Activated CD8-positive, alpha-beta T cell treated with anti-CD3 and anti-CD28 coated beads, Interleukin-2, amount 10 ng/mL, durations not matched to agents 7 days and 5 days (primary cell): ENCODE measurements around the gene SEH1L. TPM values are rescaled to one million over a fixed set of nuclear protein-coding genes. Genes with fewer than 3 reads are reported as not detected.
A peak's percentile ranks its signal among the peaks of the same experiment; 100 is the strongest.
"Not testable (repeated sequence)": the region's sequence is repeated elsewhere in the genome, so short reads cannot be mapped to it uniquely, and the experiment has no call there.

Source experiments
- ATAC-seq: fragments of 150-1000 bp; cut with Tn5 transposase; one replicate; pipeline ENCODE4 v1.10.0; 2021; ENCODE audit warnings: moderate library complexity
- CTCF ChIA-PET: fragments of 350-600 bp; sonication (Branson Sonifier 250); formaldehyde crosslinking; loops from one replicate; lab custom pipeline; 2021; ENCODE audit warnings: antibody characterized with exemption; lab: Charles Lee
- POLR2A ChIA-PET: fragments of 350-600 bp; sonication (Branson Sonifier 250); formaldehyde crosslinking; loops from one replicate; lab custom pipeline; 2021; ENCODE audit warnings: antibody characterized with exemption; lab: Charles Lee
- DNase-seq: peaks from one replicate; pipeline ENCODE4 v3.0.0-alpha.2; 2020
- H3K27ac Mint-ChIP-seq: one replicate; pipeline ENCODE4 v1.8.0; 2021; ENCODE audit warnings: mild to moderate bottlenecking, mixed read lengths
- H3K27me3 Mint-ChIP-seq: one replicate; pipeline ENCODE4 v1.8.0; 2021; ENCODE audit warnings: low read depth, mixed read lengths
- H3K36me3 Mint-ChIP-seq: one replicate; pipeline ENCODE4 v1.8.0; 2021; ENCODE audit warnings: low read depth, mixed read lengths
- H3K4me1 Mint-ChIP-seq: one replicate; pipeline ENCODE4 v1.8.0; 2021; ENCODE audit warnings: low read depth, mixed read lengths
- H3K4me3 Mint-ChIP-seq: one replicate; pipeline ENCODE4 v1.8.0; 2021; ENCODE audit warnings: mild to moderate bottlenecking, mixed read lengths
- H3K9me3 Mint-ChIP-seq: one replicate; pipeline ENCODE4 v1.8.0; 2022; ENCODE audit warnings: mixed read lengths; ENCODE audit not compliant: insufficient read depth
- total RNA-seq, 2 experiments: library from RNA; stranded (reverse); gene quantifications; one replicate each; pipeline ENCODE4 v1.2.3, GENCODE V29; 2021

The SEH1L gene
- total RNA-seq, 2 experiments from 2014 or later: 58.6 to 62.3 TPM

DNA sequence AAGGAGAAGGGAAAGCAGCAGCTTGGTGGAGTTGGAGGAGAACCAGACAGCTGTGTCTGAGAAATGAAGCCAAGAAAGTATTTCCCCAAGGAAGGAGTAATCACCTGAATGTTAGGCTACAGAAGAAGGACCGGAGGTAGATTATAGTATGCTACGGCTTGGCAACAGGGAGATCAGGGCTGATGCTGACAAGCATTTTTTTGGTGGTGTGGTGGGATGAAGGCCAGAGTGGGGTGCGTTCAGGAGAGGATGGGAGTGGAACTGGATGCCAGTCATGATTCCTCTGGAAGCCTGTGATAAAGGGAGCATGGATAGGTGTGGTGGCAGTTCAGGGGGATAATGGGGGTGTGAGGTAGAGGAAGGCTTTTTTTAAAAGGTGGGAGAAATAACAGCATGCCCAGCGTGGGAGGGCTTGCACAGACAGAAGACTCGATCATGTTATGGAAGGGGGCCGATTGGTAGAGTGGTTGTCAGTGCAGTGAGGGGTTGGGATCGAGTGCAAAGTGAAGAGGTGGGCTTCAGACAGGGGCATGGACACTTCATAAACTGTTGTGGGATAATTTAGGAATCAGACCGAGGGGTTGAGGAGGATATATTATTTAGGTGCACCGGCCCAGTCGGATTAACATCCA is 49.0 kb downstream of the SEH1L start:
- H3K4me3 Mint-ChIP-seq: no peak overlapping the region
- POLR2A ChIA-PET: no interaction called here
- no peaks in the 10 kb centered on the region for H3K27me3 Mint-ChIP-seq
- peaks cover 15% of the 10 kb centered on the region for H3K4me1 Mint-ChIP-seq
- H3K9me3 Mint-ChIP-seq: no peaks in the 10 kb centered on the region
- DNase-seq (no peak), ATAC-seq (no peak)
- H3K36me3 Mint-ChIP-seq: peaks cover 13% of the 10 kb centered on the region
- no peak overlapping the region for H3K27ac Mint-ChIP-seq
- CTCF ChIA-PET: no interaction called here

DNA sequence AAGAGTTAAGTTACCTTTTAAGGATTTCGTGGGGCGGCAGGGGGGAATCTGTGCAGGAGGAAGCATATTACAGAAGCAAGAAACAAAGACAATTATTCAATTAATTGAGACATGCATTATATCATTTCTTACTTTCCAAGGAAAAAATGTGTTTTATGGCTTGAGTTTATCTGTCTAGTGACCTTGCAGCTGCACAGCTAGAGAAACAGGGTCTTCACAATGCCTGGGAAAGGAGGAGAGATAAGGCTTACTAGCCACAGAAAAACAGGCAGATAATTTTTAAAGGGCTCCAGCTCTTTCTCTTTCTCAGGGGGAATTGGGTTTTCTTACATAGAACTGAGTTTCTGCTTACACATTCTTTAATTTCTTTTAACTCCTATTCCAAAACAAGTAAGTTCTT is 49.5 kb downstream of the SEH1L start:
- H3K9me3 Mint-ChIP-seq, H3K4me3 Mint-ChIP-seq, H3K27ac Mint-ChIP-seq, H3K27me3 Mint-ChIP-seq, POLR2A ChIA-PET, ATAC-seq, DNase-seq: not testable (repeated sequence)
- H3K36me3 Mint-ChIP-seq: peaks cover 13% of the 10 kb centered on the region
- CTCF ChIA-PET: interaction anchor here (1.6 kb wide), 1 partner anchor 11 kb away, joined by 6 read pairs; no protein-coding TSS in a partner anchor
- peaks cover 15% of the 10 kb centered on the region for H3K4me1 Mint-ChIP-seq

DNA sequence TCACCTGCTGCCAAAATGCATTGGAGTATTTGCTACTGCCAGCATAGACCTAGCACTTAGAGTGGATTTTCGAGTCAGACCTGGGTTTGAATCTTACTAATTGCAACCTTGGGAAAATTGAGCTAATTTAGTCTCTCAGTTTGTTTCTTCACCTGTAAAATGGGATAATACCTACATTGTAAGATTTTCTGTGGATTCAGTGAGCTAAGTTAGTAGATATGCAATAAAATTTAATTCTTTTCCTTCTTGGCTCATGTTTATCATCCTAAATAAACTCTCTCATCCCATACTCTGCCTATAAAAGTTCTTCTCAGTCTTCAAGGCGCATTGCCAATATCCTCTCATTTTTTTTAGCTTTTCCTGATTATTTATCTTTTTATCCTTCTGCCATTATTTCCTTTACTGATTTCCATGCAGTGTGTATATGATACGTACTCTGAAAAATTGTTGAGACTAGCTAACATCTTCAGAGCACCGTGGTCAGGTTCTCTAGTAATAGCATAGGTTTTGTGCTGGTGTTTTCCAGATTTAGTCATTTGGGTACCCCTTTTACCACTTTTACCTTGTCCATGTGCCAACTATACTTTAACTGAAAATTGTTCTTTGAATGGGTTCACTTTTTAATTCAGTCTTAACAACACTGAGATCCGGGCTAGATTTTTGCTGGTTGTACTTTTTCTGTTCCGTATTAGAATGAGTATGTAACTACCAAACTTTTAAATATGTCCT is 50.7 kb downstream of the SEH1L start:
- no peak for DNase-seq
- Mint-ChIP-seq H3K27ac (no peak overlapping the region), H3K9me3 (no peaks in the 10 kb centered on the region), H3K27me3 (no peaks in the 10 kb centered on the region), H3K36me3 (peaks cover 9% of the 10 kb centered on the region), H3K4me3 (no peak overlapping the region), H3K4me1 (peaks cover 15% of the 10 kb centered on the region)
- CTCF ChIA-PET: interaction anchor here (0.9 to 1.6 kb wide), 4 partner anchors 10 to 607 kb away, joined by 3 to 6 read pairs (median 4); no protein-coding TSS in a partner anchor
- no peak for ATAC-seq
- POLR2A ChIA-PET: interaction anchor here (0.6 to 0.8 kb wide), 3 partner anchors 14 to 295 kb away, joined by 3 read pairs; partner anchors contain the start of gene PSMG2

DNA sequence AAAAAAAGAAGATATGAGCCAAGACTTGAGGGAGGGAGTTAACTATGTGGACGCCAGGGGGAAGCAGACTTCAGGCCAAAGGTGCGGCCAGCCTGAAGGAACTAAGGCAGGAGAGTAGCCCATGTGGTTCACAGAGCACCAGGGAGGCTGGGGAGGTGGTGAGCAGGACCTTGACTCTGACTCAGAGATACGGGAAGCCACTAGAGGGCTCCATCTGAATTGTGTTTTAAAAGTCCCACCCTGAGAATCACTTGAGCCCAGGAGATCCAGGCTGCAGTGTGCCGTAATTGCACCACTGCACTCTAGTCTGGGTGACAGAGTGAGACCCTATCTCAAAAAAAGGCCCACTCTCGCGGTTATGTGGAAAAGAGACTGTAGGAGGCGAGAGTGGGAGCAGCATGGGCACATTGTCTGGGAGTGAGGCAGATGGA is 55.7 kb downstream of the SEH1L start:
- Mint-ChIP-seq H3K4me1 (peaks cover 21% of the 10 kb centered on the region), H3K9me3 (no peaks in the 10 kb centered on the region), H3K4me3 (no peak overlapping the region), H3K27ac (no peak overlapping the region), H3K36me3 (peaks cover 29% of the 10 kb centered on the region), H3K27me3 (no peaks in the 10 kb centered on the region)
- ChIA-PET POLR2A (no interaction called here), CTCF (interaction anchor here (0.6 kb wide), 1 partner anchor 29 kb away, joined by 3 read pairs; no protein-coding TSS in a partner anchor)
- ATAC-seq (peak; percentile 67), DNase-seq (peak; percentile 29)

DNA sequence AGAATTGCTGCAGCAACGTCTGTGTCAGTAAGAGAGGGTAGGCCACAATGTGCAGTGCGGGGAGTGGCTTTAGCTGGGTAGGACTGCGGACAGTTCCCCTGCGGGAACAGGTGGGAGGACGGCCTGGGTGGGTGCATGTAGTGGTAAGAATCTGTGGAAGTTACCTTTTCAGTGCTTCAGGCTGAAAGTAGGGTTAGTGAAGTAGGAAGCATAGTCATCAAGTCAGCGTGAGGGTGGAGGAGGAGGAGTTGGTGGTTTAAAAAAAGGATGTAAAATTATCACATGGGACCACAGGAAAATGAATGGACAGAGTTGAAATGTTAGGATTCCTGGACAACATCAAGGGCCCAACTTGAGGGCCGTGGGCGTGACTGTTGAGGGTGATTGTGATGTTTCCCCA is 56.6 kb downstream of the SEH1L start:
- no peak overlapping the region for H3K4me3 Mint-ChIP-seq
- POLR2A ChIA-PET: interaction anchor here (0.8 to 1.8 kb wide), 2 partner anchors 12 to 14 kb away, joined by 3 to 11 read pairs; partner anchors contain the start of gene CEP192

DNA sequence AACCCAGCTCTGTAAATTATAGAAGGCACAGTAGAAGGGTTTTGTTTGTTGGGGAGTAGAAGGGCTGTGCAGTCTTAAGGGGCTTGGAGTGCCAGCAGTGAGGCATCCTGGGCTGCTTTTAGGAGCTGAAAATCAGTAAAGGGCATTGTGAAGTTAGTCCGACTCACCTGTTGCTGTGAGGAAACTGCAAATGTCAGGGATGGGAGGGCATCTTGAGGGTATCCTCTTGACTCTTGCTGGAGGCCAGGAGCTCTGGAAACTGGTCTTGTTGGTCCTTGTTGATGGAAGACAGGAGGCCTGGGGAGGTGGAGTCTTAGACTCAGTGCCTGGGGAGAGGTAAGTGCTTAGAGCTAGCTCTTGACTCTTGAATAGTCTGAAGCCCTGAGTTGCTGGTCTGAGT is 57.5 kb downstream of the SEH1L start:
- no peaks in the 10 kb centered on the region for H3K27me3 Mint-ChIP-seq
- H3K4me1 Mint-ChIP-seq: peaks cover 13% of the 10 kb centered on the region
- POLR2A ChIA-PET: interaction anchor here (0.8 to 1.8 kb wide), 2 partner anchors 12 to 15 kb away, joined by 3 to 11 read pairs; partner anchors contain the start of gene CEP192
- no peak overlapping the region for H3K4me3 Mint-ChIP-seq
- peaks cover 34% of the 10 kb centered on the region for H3K36me3 Mint-ChIP-seq
- no peak for DNase-seq
- ATAC-seq: no peak
- H3K27ac Mint-ChIP-seq: no peak overlapping the region
- no peaks in the 10 kb centered on the region for H3K9me3 Mint-ChIP-seq
- CTCF ChIA-PET: interaction anchor here (0.8 to 2.6 kb wide), 3 partner anchors 13 to 154 kb away, joined by 3 to 8 read pairs (median 3); no protein-coding TSS in a partner anchor

More for the DNA sequence above, 56.6 kb downstream of the SEH1L start:
- no peak for ATAC-seq
- Mint-ChIP-seq H3K27ac (no peak overlapping the region), H3K27me3 (no peaks in the 10 kb centered on the region), H3K9me3 (no peaks in the 10 kb centered on the region), H3K36me3 (peaks cover 35% of the 10 kb centered on the region), H3K4me1 (peaks cover 16% of the 10 kb centered on the region)
- DNase-seq: no peak
- CTCF ChIA-PET: no interaction called here

DNA sequence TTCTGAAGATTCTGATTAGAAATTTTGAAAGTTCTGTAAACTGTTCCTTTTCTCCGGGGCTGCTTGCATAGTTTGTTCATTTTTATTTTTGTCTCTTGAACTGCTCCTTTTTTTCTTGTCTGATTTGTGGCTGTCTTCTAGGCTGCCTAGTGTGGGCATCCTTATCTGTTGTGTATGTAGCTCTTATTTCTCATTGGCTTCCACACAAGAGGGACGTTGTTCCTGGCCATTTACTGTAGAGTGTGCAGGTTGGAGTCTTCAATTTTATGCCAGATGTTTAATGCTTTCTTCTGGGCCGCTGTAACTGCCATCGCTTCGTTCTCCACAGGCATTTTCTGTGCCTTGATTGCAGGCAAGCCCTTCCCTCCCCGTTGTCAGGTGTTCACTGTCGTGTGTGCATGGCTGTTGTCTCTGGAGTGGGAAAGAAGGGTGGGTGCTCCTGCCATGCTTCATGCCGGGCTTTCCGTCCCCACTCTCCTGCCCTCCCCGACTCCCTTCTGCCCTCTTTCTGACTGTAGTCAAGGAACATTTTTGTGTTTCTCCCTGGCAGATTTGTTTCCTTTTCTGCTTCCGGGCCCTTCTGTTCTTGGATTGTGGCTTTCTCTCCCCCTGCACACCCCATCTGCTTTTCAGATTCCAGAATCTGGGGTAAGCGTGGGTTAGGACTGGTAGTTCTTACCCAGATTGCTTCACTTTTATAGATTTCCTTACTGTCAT is 58.9 kb downstream of the SEH1L start:
- Mint-ChIP-seq H3K4me1 (peaks cover 11% of the 10 kb centered on the region), H3K9me3 (no peaks in the 10 kb centered on the region), H3K27me3 (no peaks in the 10 kb centered on the region), H3K27ac (no peak overlapping the region), H3K4me3 (no peak overlapping the region), H3K36me3 (peaks cover 37% of the 10 kb centered on the region)
- no peak for DNase-seq
- CTCF ChIA-PET: interaction anchor here (0.7 to 2.6 kb wide), 3 partner anchors 35 to 153 kb away, joined by 3 to 8 read pairs (median 3); no protein-coding TSS in a partner anchor
- ATAC-seq: no peak
- POLR2A ChIA-PET: interaction anchor here (0.6 kb wide), 1 partner anchor 32 kb away, joined by 3 read pairs; no protein-coding TSS in a partner anchor

DNA sequence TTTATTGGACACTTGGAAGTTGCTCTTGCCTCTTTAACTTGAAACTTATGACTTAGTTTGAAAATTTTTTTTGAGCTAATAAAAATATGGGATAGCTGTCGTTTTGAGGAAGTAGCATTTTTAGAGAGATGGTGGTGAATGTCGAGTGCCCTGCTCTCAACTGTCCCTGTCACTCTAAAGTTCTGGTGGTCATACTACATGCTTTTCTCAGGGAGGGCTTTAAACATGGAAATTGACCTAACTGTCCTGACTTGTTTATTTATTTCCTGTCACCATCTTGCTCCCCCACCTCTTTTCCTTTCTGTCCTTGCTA is 59.4 kb downstream of the SEH1L start:
- H3K4me3 Mint-ChIP-seq: no peak overlapping the region
- H3K4me1 Mint-ChIP-seq: peaks cover 11% of the 10 kb centered on the region
- H3K36me3 Mint-ChIP-seq: peaks cover 40% of the 10 kb centered on the region
- H3K27ac Mint-ChIP-seq: no peak overlapping the region
- CTCF ChIA-PET: interaction anchor here (0.7 to 2.6 kb wide), 3 partner anchors 36 to 152 kb away, joined by 3 to 8 read pairs (median 3); no protein-coding TSS in a partner anchor
- no peak for ATAC-seq
- POLR2A ChIA-PET: interaction anchor here (1.0 kb wide), 1 partner anchor 18 kb away, joined by 3 read pairs; no protein-coding TSS in a partner anchor
- no peak for DNase-seq
- H3K9me3 Mint-ChIP-seq: no peaks in the 10 kb centered on the region
- no peaks in the 10 kb centered on the region for H3K27me3 Mint-ChIP-seq

DNA sequence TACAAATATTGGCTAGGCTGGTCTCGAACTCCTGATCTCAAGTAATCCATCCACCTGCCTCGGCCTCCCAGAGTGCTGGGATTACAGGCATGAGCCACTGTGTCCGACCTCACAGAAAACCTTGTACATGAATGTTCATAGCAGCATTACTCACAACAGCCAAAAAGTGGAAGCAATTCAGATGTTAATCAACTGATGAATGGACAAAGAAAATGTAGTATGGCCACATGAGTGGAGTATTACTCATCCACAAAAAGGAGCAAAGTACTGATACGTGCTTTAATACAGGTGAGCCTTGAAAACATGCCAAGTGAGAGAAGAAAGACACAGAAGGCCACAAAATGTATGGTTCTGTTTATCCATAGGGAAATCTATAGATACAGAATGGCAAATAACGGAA is 63.9 kb downstream of the SEH1L start:
- H3K36me3 Mint-ChIP-seq: peaks cover 62% of the 10 kb centered on the region

DNA sequence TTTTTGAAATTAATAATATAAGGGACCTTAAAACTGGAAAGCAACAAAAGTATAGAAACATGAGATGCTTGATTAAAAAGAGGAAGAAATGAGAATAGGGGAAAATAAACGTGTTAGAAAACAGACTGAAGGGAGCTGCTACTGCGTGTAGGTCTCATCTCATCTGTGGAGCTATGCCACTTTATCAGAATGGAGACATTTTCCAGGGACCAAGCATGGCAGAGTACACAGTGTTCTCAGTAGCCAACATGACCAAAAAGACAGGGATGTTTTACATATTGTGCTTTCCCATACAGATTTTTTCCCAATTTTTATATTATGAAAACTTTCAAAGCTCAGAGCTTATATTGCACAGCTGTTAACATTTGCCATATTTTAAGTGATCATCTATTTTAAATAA is 66.4 kb downstream of the SEH1L start:
- POLR2A ChIA-PET: interaction anchor here (1.8 kb wide), 1 partner anchor 23 kb away, joined by 7 read pairs; the partner anchor contains the start of gene CEP192
- H3K9me3 Mint-ChIP-seq: no peaks in the 10 kb centered on the region
- ATAC-seq: no peak
- H3K4me3 Mint-ChIP-seq: no peak overlapping the region
- H3K27ac Mint-ChIP-seq: no peak overlapping the region
- no peaks in the 10 kb centered on the region for H3K27me3 Mint-ChIP-seq
- H3K36me3 Mint-ChIP-seq: peaks cover 62% of the 10 kb centered on the region
- no peak for DNase-seq
- CTCF ChIA-PET: interaction anchor here (0.8 kb wide), 1 partner anchor 151 kb away, joined by 3 read pairs; no protein-coding TSS in a partner anchor
- H3K4me1 Mint-ChIP-seq: no peaks in the 10 kb centered on the region

More for the DNA sequence above, 63.9 kb downstream of the SEH1L start:
- no peaks in the 10 kb centered on the region for H3K9me3 Mint-ChIP-seq
- DNase-seq (no peak), ATAC-seq (no peak)
- ChIA-PET POLR2A (interaction anchor here (0.6 kb wide), 1 partner anchor 14 kb away, joined by 3 read pairs; no protein-coding TSS in a partner anchor), CTCF (no interaction called here)
- H3K4me3 Mint-ChIP-seq: no peak overlapping the region
- no peaks in the 10 kb centered on the region for H3K27me3 Mint-ChIP-seq
- no peak overlapping the region for H3K27ac Mint-ChIP-seq
- H3K4me1 Mint-ChIP-seq: peaks cover 8% of the 10 kb centered on the region

DNA sequence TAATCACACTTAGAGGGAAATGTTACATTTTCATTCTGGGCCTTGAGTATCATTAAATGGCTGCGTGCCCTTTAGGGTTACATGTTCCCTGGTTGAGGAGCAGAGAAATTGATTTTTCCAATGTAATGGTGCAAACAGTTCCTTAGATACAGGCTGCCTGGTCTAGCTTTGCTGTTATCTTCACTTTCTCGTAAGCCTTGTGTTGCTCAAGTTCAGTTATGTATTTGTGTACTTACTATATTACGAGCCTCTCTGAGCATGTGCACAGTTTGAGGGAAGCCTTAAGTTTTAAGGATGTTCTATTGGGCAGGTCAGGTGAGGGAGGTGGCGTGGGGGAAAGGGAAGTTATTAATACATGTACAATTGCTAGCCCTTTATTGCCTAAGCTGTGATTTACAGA is 67.0 kb downstream of the SEH1L start:
- Mint-ChIP-seq H3K9me3 (no peaks in the 10 kb centered on the region), H3K36me3 (peaks cover 62% of the 10 kb centered on the region), H3K4me1 (no peaks in the 10 kb centered on the region), H3K27me3 (no peaks in the 10 kb centered on the region), H3K27ac (no peak overlapping the region), H3K4me3 (no peak overlapping the region)
- DNase-seq (no peak), ATAC-seq (no peak)
- ChIA-PET CTCF (interaction anchor here (0.8 kb wide), 1 partner anchor 151 kb away, joined by 3 read pairs; no protein-coding TSS in a partner anchor), POLR2A (interaction anchor here (1.8 kb wide), 1 partner anchor 23 kb away, joined by 7 read pairs; the partner anchor contains the start of gene CEP192)
